HG02885 (cell line): ENCODE results near the gene GPBAR1.
A peak's percentile ranks its signal among the peaks of the same experiment; 100 is the strongest.
"Not testable (repeated sequence)": the region's sequence is repeated elsewhere in the genome, so short reads cannot be mapped to it uniquely, and the experiment has no call there.

Experiments used
- ATAC-seq: cut with Tn5 transposase; IDR thresholded peaks from one replicate; pipeline ENCODE4 v1.9.1; 2021; ENCODE audit warnings: mild to moderate bottlenecking; ENCODE audit not compliant: unreplicated experiment, poor library complexity

The GPBAR1 gene

DNA sequence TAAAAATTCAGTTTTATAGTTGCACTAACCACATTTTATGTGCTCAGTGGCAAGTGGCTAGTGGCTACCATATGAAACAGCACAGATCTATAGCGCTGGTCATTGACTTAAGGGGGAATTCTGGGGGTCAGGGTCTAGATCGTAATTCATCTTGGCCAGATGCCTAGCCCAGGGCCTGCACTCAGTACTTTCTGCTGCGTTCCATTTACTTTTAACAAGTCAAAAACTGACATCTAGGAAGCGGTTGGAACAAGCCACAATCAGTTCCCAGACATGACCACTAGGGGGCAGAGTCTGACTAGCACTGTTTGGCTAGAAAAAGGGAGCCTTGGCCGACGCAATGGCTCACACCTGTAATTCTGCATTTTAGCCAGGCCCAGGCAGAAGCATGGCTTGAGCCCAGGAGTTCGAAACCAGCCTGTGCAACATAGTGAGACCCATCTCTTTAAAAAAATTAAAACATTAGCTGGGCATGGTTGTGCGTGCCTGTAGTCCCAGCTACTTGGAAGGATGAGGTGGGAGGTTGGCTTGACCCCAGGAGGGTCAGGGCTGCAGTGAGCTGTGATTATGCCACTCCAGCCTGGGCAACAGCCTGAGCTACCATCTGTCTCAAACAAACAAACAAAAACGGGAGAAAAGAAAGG is 40.5 kb downstream of the GPBAR1 start:
- peak; percentile 75 for ATAC-seq

DNA sequence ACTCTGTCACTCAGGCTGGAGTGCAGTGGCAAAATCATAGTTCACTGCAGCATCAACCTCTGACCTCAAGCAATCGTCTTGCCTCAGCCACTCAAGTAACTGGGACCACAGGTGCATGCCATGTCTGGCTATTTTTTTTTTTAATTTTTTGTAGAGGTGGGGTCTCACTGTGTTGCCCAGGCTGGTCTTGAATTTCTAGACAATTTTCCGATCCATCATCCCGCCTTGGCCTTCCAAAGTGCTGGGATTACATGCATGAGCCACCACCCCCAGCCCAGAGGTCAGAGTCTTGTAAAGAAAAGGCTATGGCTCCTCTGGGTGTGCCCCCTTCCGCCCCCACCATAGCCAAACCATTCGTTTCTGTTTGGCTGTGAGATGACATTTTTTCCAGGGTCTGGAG is 44.6 kb downstream of the GPBAR1 start:
- ATAC-seq, result no peak

DNA sequence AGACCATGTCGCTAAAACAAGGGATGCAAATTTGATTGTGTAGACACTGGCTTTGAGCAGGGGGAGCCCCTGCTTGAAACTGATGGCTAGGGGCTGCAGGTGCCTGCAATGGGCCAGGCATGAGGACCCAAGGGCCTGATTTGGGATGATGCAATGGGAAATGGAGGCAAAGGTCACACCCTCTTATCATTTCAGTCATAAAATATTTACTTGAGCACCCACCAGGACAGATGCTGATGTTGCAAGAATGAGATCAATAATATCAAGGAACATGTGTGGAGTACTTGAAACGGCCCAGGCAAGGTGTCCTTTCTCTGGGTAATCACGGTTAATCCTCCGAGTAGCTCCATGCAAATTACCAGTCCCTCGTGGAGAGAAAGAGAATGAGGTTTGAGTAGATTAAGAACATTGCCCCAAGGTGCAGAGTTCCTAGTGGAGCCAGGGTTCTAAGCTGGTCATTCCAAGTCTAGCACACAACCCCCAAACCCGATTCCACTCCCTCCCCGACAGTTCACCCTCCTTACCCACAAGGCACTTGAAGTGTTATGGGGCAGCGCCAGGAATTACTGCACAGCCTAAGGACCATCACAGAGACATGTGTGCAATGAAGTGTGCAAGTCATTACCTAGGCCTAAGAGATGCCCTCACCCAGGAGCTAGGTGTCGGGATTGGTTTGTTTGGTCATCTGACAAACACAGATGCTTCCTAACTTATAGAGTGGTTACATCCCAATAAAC is 45.5 kb downstream of the GPBAR1 start:
- ATAC-seq, result no peak

DNA sequence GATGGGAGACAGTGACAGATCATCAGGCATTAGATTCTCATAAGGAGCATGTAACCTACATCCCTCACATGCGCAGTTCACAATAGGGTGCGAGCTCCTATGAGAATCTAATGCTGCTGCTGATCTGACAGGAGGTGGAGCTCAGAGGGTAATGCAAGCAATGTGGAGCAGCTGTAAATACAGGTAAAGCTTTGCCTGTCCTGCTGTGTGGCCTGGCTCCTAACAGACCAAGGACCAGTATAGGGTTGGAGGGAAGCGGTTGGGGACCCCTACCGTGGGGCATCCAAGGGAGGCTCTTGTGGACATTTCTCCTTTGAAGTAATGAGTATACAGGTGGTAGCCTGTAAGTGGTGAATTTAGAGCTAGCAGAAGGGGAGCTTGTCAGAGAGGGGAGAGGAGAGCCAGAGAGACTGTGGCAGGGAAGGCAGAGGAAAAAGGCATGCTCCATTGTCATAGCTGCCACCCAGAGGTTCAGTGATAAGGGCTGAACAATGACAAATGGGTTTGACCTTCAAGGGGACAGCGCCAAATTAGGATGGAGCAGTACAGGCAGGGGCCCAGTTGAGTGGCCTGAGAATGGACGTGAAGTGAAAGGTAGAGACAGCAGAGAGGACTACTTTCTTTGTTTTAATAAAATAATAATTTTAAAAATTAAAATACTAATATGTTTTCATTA is 46.7 kb downstream of the GPBAR1 start:
- ATAC-seq, result no peak

DNA sequence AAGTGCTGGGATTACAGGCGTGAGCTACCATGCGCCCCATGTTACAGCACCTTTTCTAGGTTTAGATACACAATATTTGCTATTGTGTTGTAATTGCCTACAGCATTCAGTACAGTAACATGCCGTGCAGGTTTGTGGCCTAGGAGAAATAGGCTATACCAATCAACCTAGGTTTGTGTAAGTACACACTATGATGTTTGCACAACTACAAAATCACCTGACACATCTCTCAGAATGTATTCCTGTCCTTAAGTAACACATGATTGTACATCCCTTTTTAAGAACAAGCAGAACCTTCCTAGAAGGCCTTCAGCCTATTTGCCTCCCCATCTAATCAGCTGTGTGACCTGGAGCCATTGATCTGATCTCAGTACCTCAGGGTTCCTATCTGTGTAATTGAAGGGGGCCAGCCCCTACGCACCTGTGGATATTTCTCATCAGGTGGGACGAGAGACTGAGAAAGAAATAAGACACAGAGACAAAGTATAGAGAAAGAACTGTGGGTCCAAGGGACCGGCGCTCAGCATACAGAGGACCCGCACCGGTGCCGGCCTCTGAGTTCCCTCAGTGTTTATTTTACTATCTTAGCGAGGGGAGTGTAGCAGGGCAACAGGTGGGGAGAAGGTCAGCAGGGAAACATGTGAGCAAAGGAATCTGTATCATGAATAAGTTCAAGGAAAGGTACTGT is 50.2 kb downstream of the GPBAR1 start:
- ATAC-seq, result no peak

DNA sequence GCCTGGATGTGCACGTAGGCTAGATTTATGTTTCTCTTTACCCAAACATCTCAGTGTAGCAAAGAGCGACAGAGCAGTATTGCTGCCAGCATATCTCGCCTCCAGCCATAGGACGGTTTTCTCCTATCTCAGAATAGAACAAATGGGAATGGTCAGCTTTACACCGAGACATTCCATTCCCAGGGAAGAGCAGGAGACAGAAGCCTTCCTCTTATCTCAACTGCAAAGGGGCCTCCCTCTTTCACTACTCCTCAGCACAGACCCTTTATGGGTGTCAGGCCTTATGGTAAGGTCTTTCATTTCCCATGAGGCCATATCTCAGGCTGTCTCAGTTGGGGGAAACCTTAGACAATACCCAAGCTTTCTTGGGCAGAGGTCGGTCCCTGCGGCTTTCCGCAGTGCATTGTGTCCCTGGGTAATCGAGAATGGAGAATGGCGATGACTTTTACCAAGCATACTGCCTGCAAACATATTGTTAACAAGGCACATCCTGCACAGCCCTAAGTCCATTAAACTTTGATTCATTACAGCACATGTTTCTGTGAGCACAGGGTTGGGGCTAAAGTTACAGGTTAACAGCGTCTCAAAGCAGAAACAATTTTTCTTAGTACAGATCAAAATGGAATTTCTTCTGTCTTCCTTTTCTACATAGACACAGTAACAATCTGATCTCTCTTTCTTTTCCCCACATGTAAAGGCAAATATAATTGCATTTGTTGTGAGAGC is 50.9 kb downstream of the GPBAR1 start:
- ATAC-seq, result not testable (repeated sequence)

DNA sequence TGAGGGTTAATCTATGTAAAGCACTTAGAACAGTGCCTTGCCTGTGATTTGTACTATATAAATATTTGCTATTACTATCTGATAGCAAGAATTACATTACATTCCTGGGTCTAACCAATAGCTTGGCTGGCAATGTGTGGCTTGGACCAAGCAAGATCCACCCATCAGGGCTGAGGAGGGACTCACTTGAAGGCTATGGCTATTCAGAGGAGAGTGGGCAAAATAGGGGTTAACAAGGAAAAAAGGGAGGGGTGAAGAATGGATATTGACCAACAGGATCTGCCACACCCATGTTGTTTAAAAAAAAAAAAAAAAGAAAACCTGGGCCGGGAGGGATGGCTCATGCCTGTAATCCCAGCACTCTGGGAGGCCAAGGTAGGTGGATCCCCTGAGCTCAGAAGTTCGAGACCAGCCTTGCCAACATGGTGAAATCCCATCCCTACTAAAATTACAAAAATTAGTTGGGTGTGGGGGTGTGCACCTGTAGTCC is 51.5 kb downstream of the GPBAR1 start:
- no peak for ATAC-seq

DNA sequence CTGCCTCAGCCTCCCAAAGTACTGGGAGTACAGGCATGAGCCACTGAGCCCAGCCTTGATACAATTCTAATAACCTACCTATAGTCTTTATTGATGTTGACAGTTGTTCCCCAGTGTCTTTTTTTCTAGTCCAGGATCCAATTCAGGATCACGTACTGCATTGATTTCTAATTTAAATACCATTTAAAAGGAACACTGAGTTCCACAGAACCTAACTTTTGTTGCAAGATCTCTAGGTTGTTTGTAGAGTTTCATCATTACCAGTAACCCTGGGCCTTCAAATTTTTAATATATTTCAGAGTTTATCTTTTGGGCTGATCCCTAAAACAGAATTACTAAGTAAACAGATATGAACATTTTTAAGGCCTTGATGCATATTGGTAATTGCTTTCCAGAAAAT is 52.5 kb downstream of the GPBAR1 start:
- no peak for ATAC-seq
